Putamen (tissue), 1 donor: ENCODE data around the gene SKP1.
A peak's percentile ranks its signal among the peaks of the same experiment; 100 is the strongest.

Experiments
- DNase-seq: peaks from one replicate; pipeline ENCODE4 v3.0.0-alpha.2; 2016; ENCODE audit warnings: low spot score

Gene SKP1

GRCh38 chr5:134113902-134114875, 62.6 kb downstream of the SKP1 start, which contains the start of gene TCF7:
Gene TCF7 (plus strand): TSS chr5:134114681. CDS start chr5:134114907, 226 bp downstream.
- peak; percentile 55 for DNase-seq

- no peak for DNase-seq
Observed at GRCh38 chr5:134113363-134113889, 63.3 kb downstream of the SKP1 start.

DNA sequence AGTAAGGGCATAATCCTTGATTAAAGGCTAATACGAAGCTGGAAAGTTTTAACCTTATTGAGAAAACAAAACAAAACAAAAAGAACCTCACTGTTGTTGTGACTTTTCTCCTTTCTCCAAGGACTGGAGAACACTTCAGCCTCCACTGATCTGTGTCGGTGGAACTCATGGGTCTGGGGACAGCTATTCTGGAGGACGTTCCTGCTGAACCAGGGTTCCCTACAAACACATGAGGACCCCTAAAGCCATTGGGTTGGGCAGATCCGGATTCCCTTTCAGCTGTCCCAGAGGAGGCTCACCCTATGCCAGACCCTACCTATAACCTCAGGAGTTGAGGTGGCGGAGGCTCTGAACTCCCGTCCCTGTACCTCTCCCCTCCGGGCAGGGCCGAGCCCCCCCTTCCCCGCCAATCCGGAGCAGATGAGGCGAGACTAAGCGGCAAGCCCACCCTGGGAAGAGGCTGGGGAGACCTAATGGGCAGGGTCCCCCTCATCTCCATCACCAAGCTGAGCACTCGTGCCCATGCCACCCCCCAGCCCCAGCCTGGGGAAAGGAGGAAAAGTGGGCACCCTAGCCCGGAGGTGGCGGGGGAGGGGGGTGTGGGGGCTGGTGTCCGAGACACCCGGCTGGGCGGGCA, 63.9 kb downstream of the SKP1 start:
- no peak for DNase-seq

GRCh38 chr5:134111741-134112647, 64.8 kb downstream of the SKP1 start:
- DNase-seq: no peak

DNA sequence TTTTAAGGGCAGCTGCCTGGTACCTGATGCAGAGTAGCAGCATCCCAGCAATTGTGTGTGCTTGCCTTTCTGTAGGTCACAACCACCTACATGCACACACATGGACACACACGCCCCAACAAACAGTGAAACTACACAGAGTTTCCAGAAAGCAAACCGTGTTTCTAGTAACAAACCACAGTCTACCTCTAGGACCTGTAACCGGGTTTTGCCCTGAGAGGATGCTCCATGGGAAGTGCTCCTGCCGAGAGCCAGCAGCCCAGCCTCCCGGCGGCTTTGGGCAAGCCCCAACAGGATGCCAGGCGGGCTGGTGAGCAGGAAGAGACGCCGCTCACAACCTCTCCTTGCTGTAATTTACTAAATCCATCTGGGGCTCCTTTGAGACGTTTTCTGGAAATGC, 66.4 kb downstream of the SKP1 start:
- DNase-seq: no peak

GRCh38 chr5:134107779-134108178, 69.0 kb downstream of the SKP1 start:
- DNase-seq: no peak

DNA sequence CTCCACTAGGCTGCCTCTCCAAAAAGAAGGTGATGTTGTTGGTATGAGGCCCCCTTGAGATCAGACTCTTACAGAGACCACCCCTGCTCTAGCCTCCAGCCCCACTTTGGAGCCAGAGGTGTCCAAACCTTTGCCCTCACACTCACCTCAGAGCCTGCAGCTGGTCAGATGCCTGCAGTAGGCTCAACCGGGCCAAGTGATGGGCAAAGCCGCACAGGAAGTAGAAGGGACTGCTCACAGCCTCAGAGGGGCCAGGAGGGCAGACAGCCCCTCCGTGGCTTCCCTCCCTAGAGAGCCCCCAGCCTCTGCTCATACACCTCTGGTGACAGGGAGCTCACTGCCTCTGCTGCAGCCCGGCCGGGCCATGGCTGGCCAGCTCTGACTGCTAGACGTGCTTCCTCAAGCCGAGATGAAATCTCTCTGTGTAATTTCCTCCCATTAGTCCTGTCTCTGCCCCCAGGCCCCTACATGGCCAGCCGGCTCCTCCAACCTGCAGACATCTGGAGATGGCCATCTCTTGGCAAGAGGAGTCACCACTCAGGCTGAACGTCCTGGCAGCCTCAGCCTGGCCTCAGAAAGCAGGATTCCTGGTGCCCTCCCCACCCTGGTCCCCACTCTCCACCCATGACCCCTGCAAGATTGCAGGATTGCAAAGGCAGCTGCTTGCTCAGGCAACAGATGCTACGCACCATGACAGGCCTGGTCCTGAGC, 69.6 kb downstream of the SKP1 start:
- no peak for DNase-seq

- no peak for DNase-seq
Observed at GRCh38 chr5:134103998-134104654, 72.6 kb downstream of the SKP1 start.

DNA sequence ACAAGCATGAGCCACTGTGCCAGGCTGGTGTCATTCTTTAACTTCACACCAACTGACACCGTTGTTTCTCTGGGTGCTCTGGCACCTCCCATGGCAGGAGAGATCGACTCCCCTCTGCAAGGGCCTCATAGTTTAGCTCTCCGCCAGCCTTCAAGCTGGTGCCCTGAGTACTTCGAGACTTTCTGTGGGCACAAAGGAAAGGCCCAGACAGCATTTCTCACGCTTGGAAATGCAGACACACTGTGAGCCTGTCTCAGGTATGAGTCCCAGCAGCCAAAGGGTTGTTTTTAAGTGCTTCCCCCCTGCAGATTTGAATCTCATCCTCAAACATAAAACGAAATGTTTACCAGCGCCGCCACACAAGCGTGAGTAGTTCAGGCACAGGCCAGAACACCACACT, 73.4 kb downstream of the SKP1 start:
- no peak for DNase-seq

DNA sequence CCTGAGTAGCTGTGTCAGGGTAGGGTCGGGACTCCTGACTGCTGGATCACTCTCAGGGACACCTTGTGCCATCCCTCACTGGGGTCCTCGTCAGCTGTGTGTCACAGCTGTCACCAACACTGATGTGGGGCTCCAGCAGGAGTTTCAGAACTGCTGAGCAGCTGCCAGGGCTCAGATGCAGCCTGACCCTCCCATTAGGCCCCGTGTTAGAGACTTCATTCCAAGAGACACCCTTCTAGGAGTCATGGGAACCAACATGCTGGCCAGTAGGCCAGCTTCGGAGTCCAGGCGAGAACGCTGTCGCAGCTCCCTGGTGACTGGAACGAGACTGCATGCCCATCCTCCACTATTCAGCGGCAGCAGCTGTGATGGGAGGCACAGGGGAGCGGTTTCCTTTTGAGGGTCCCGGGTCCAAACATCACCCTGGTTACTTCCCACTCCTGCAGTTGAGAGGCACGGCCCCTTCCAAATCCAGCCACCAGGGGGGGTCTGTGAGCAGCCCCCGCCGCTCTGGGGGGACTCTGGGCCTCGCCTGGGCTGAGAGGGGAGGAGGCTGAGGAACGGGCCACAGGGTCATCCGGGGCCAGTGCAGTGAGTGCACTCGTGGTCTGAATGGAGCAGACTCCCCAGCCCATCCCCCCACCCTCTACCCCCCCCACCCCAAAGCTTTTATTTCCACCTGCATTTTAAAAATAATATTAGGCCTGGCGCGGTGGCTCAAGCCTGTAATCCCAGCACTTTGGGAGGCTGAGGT, 74.9 kb downstream of the SKP1 start:
- peak; percentile 57 for DNase-seq

DNA sequence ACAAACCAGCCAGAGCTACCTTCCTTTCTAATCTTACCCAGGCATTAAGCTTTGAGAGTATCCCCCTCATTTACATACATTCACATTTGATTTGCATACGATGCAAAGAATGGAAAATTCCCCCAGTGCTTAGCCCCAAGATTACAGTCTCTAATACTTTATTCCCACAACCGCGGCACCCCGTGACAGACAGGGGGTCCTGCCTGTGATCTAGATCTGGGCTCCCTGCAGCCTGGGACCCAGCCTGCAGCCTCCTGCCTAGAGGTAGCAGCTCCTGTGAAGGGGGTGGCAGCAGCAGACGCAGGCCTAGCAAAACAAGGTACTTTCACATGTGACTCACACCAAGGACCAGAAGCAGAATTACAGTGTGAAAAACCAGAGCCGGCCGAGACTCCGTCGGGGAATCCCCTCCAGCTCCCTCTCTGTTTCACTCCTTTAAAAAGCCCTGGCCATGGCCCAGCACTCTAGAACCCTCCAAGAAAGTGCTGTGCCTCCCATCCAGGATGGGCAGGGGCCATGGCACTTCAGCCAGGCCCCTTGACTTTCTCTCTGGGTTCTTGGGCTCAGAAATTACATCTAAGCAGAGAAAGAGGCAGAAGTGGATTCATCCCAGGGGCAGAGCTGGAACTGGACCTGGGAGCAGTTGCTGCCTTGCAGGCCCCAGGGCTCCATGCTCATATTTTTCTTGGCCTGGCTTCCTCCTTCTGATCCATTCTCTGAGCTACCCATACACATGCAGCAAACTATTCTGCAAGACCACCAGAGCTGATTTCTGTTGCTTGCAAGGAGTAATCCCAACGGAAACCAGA, 76.3 kb downstream of the SKP1 start:
- DNase-seq: no peak

GRCh38 chr5:134099939-134100282, 76.8 kb downstream of the SKP1 start:
- no peak for DNase-seq

GRCh38 chr5:134099288-134099872, 77.4 kb downstream of the SKP1 start:
- no peak for DNase-seq
